Inferior parietal cortex (tissue), 1 donor: ENCODE measurements around the gene CLDN3.
"Not testable (repeated sequence)": the region's sequence is repeated elsewhere in the genome, so short reads cannot be mapped to it uniquely, and the experiment has no call there.

Source experiments
- DNase-seq: peaks from one replicate; pipeline ENCODE4 v3.0.0-alpha.2; 2016; ENCODE audit errors: extremely low spot score

Gene CLDN3, protein sequence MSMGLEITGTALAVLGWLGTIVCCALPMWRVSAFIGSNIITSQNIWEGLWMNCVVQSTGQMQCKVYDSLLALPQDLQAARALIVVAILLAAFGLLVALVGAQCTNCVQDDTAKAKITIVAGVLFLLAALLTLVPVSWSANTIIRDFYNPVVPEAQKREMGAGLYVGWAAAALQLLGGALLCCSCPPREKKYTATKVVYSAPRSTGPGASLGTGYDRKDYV

DNA sequence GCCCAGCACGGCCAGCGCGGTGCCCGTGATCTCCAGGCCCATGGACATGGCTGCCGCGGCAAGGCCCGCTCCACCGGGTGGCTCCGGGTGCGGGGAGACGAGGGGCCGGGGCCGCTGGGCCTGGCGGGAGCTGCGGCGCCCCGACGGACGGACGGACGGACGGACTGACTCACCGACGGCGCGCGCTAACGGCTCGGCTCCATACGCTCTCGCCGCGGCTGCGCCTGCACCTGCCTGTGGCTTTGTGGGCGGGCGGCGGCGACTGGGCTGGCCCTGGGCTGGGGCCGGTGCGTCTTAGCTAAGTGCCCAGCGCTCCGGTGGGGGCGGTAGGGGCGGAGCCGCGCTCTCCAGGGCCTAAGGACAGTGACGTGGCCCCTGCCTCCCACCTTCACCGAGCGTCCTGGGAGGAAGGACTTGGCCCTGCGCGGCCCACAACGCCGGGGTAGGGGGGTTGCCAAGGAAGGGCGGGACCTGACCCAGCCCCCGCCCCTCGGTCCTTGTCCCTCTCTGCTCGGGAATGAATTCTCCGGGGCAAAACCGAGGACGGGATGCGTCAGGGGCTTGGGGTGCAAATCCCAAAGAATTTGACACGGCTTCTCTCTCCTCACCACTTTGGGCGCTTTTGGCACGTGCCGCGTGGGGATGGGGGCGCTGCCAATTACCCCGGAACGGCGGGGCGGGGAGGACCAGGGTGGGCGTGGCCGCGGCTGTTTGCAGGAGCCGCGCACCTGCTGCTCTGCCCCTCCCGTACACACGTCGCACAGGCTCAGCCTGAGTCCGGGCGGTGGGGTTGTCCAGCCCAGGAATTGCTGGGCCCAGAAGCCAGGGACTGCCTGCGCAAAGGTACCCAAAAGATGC lies at the start of gene CLDN3:
TSS of gene CLDN3 (minus strand) at position 269 of the 858 bp plus-strand sequence. CDS start at position 48, 221 bp downstream.
- DNase-seq = no peak

DNA sequence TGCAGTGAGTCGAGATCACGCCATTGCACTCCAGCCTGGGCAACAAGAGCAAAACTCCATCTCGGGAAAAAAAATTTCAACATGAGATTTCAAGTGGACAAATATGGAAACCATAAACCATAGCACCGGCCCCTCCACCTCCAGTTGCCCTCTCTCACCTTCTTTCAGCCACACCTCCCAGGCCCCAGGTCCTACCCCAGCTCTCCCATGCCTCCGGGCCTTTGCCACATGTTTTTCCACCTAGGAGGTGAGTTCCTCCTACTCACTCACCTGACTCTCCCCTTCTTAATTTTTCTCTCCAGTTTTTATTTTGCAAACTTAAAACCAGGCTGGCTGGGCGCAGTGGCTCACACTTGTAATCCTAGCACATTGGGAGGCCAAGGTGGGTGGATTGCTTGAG lies 47.1 kb upstream of the CLDN3 start:
- no peak for DNase-seq

DNA sequence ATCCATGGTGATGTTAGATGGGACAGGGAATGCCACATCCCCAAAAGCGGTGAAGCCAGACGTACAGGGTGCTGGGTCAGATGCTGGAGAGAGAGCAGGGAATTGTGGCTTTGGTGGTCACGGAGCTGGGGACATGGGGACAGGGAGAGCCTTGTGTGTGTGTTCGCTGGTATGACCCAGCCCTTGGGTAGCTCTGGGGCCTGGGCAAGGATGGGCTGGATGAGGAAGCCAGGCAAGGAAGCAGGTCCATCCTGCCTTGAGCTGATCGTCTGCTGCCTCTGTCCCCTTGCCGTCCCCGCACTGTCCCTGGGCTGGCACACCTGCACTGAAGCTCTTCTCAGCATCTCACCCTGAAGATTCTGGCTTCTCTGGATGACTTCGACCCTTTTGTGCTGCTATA lies 45.4 kb upstream of the CLDN3 start:
- no peak for DNase-seq

DNA sequence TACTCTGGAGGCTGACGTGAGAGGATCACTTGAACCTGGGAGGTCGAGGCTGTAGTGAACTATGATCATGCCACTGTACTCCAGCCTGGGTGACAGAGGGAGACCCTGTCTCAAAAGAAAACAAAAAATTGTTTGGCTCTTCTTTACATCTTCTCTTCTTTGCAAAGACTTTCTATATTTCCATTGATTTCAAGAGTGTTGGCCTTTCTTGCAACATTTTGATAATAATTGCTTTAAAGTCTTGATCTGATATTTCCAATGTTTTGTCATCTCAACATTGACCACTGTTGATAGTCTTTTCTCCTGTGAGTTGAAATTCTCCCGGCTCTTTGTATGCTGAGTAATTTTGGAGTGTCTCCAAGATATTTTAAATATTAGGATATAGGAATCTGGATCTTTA lies 42.9 kb upstream of the CLDN3 start:
- DNase-seq = no peak

DNA sequence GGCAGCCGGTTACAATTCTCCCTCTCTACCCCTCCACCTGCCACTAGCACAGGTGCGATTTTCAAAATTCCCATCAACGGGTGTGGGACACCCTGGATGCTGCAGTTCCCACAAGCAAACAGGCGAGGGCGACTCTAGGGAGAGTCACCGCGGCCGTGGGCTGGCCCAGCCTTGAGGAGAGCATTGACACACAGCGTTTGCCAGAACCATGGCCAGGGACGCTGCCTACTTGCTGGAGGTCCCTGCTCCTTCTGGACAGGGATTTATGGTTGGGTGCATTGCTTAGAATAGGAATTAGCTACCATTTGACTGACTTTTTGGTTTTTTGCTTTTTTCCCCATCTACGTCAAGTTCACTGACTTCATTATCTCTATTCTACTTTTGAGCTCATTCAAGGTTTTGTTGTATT lies 41.7 kb upstream of the CLDN3 start:
- no peak for DNase-seq

DNA sequence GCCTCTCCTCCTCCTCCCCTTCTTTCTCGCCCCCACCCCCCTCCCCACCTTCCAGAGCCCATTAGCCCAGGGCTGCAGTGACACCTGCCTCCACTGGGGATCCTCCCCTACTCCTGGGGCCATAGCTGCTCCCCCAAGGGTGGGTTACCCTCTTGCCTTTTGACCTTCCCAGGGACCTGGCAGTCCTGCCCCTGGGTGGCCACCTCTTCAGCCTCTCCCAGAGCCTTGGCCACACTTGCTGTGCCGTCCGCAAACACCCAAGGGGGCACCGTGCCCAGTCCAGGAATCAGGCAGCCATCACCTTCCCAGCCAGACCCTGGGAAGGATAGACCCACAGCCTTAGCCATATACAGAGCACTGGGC lies 40.9 kb upstream of the CLDN3 start:
- no peak for DNase-seq

DNA sequence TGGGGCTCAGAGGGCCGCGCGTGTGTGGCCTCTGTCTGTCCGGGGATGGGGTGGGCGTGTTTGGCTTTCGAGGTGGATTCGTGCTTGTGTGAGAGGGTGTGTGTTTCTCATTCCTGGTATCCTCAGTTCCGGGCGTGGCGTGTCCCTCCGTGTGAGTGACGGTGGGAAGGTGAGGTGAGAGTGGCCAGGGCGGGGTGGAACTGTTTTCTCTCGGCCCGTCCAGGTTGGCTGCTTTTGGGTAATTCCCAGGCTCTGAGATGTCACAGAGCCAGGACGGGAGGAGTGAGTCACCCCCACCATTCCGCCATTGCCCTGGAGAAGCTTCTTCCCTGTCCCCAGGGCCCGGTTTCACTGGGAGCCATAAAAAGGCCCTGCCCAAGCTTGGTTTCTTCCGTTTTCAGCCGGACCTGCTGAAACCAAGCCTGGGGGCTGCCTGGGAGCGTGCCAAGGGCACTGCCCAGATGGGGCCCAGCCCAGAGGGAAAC lies 39.4 kb upstream of the CLDN3 start:
- no peak for DNase-seq

DNA sequence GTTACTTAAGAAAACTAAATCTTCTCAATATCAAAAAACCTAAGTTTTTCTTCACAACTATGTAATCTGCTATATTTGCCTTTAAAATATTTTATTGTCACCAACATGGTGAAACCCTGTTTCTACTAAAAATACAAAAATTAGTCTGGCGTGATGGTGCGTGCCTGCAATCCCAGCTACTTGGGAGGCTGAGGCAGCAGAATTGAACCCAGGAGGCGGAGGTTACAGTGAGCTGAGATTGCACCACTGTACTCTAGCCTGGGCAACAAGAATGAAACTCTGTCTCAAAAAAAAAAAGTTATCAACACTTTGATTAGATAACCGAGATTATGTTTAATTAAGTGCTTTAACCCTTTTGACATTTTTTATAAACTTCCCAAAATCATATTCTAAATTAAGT lies 32.4 kb upstream of the CLDN3 start:
- no peak for DNase-seq

DNA sequence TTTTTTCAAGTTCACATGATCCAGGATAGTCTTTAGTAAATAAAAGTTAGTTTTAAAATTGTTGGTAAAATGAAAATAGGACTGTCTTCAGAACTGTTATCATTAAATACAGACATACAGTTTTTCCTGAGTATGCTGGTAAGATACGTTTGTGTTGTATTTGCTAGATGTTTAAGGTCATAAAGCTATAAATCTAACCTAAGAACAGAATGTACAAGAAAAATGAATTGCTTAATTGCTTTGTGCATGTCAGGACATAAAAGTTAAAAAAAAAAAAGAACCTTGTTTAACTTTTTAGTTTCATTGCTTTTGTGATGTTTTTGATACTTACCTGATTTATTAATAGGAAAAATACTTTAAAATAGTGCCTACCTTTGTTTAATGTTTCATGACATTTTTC lies 31.5 kb upstream of the CLDN3 start:
- DNase-seq = no peak

DNA sequence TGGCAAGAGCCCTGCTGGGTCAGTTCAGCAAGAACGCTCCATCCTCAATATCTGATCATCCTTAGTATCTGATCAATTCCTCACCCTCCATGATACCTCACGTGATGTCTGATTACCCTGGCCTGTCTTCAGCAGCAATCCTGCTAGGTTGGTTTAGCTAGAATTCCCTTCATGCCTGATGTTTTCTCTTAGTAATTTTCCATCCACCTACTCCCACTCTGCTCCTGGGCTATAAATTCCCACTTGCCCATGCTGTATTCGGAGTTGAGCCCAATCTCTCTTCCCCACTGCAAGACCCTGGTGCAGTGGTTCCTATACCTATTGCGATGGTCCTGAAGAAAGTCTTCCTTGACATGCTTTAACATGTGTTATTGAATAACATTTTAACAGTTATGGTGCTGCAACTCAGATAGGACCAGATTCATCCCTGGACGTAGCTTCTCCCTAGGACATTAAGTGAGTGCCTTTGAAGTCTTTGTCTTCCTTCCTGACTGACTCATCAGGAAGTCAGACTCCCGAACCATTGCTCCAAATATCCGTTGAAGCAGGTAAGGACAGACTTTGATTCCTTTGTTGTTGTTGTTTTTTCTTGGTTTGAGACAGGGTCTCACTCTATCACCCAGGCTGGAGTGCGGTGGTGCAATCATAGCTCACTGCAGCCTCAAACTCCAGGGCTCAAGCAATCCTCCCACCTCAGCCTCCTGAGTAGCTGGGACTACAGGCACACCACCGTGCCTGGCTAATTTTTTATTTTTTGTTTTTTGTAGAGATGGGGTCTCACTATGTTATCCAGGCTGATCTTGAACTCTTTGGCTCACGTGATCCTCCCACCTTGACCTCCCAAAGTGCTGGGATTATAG lies 29.4 kb upstream of the CLDN3 start:
- no peak for DNase-seq

DNA sequence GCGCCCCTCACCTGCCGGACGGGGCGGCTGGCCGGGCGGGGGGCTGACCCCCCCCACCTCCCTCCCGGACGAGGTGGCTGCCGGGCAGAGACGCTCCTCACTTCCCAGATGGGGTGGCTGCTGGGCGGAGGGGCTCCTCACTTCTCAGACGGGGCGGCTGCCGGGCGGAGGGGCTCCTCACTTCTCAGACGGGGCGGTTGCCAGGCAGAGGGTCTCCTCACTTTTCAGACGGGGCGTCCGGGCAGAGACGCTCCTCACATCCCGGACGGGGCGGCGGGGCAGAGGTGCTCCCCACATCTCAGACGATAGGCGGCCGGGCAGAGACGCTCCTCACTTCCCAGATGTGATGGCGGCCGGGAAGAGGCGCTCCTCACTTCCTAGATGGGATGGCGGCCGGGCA lies 27.1 kb upstream of the CLDN3 start:
- DNase-seq = not testable (repeated sequence)

DNA sequence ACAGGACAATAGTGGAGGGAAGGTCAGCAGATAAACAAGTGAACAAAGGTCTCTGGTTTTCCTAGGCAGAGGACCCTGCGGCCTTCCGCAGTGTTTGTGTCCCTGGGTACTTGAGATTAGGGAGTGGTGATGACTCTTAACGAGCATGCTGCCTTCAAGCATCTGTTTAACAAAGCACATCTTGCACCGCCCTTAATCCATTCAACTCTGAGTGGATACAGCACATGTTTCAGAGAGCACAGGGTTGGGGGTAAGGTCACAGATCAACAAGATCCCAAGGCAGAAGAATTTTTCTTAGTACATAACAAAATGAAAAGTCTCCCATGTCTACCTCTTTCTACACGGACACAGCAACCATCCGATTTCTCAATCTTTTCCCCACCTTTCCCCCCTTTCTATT lies 26.6 kb upstream of the CLDN3 start:
- not testable (repeated sequence) for DNase-seq

DNA sequence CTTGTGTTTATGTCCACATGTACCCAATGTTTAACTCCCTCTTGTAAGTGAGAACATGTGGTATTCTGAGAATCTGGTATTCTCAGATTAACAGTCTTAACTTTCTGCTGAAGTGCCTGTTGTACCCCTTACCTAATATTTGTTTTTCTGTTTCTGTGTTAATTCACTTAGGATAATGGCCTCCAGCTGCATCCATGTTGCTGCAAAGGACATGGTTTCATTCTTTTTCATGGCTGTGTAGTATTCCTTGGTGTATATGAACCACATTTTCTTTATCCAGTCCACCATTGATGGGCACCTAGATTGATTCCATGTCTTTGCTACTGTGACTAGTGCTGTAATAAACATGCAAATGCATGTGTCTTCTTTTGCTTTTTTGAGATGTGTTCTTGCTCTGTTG lies 25.1 kb upstream of the CLDN3 start:
- not testable (repeated sequence) for DNase-seq

DNA sequence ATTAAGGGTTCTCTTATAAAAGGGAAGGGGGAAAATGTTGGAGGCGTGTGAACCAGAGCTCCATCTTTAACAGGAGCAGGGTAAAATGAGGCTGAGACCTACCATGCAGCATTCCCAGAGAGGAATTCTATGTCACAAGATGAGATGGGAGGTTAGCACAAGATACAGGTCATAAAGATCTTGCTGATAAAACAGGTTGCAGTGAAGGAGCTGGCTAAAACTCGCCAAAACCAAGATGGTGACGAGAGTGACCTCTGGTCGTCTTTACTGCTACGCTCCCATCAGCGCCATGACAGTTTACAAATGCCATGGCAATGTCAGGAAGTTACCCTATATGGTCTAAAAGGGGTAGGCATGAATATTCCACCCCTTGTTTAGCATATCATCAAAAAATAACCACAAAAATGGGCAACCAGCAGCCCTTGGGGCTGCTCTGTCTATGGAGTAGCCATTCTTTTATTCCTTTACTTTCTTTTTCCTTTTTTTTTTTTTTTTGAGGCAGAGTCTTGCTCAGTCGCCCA lies 21.2 kb upstream of the CLDN3 start:
- not testable (repeated sequence) for DNase-seq

DNA sequence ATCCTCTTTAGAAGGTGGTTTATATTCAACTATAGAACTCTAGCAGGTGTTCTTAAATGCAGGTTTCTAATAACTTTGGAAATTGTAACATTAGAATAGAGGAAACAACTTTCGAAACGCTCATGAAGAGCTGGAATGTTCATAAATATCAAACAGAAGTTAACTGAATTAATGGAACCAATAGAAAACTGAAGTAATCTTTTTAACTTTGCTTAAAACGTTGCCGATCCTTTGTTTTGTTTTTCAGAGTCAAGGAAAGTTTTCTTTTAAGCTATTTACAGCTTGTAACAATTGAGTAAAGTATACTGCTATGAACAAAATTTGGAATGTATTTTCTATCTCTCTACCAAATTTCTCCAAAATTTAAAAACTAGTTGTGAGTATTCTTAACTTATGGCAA lies 19.0 kb upstream of the CLDN3 start:
- DNase-seq = no peak

DNA sequence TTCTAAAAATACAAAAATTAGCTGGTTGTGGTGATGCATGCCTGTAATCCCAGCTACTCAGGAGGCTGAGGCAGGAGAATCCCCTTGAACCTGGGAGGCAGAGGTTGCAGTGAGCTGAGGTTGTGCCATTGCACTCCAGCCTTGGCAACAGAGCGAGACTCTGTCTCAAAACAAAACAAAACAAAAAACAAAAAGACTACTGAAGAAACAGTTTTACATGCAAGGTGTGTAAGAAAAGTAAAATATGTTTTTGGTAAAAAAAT lies 17.6 kb upstream of the CLDN3 start:
- DNase-seq = not testable (repeated sequence)

DNA sequence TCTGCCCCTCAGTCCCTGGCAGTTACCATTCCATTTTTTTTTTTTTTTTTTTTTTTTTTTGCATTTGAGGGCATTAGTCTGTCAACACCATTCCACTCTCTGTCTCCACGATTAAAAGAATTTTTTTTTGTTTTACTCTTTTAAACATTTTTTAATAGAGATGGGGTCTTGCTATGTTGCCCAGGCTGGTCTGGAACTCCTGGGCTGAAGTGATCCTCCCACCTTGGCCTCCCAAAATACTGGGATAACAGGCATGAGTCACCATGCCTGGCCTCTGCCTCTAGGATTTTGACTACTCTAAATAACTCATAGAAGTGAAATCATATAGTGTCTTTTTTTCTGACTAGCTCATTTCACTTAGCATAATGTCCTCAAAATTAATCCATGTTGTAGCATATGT lies 16.5 kb upstream of the CLDN3 start:
- DNase-seq = no peak

DNA sequence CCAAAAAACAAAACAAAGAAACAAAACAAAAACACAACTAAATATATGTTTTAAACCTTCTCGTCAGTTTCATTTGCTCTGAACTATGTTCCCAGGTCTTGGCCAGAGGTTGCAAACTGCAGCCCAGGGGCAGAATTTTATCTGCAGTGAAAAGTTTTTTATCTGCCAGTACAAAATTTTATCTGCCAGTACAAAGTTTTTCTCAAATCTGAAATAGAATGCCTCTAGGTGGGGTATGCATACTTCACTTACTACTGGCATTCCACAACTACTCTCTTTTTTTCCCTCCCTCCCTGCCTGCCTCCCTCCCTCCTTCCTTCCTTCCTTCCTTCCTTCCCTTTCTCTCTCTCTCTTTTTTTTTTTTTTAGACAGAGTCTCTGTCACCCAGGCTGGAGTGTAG lies 9.4 kb upstream of the CLDN3 start:
- no peak for DNase-seq

DNA sequence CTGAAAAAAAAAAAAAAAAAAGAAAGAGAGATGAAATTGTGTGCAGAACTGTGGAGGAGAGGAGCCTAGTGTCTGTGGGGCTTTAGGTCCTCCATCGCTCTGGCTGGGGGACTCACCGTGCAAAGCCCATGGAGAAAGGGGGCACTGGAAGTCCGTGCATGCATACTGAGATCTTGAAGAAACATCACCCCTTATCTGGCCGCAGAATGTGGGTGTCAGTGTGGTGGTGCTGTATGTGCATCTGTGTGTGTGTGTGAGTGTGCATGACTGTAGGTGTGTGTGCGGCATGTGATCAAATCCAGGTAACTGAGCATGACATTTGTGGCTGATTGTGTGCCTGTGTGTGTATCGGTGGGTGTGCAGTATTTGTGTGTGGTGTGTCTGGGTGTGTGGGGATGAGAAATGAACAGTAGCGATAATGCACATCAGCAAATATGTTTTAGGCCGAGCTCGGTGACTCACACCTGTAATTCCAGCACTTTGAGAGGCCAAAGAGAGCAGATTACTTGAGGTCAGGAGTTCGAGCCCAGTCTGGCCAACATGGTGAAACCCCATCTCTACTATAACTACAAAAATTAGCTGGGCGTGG lies 8.8 kb upstream of the CLDN3 start:
- DNase-seq = no peak

DNA sequence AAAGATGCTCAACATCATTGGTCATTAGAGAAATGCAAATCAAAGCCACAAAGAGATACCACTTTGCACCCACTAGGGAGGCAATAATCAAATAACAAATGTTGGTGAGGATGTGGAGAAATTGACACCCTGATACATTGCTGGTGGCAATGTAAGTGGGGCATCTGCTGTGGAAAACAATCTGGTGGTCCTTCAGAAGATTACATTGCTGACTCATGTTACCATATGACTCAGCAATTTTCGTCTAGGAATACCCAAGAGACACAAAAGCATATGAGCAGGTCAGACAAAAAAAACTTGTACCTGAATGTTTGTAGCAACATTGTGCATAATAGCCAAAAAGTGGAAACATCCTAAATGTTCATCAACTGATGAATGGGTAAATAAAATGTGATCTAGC lies 4.9 kb upstream of the CLDN3 start:
- no peak for DNase-seq

DNA sequence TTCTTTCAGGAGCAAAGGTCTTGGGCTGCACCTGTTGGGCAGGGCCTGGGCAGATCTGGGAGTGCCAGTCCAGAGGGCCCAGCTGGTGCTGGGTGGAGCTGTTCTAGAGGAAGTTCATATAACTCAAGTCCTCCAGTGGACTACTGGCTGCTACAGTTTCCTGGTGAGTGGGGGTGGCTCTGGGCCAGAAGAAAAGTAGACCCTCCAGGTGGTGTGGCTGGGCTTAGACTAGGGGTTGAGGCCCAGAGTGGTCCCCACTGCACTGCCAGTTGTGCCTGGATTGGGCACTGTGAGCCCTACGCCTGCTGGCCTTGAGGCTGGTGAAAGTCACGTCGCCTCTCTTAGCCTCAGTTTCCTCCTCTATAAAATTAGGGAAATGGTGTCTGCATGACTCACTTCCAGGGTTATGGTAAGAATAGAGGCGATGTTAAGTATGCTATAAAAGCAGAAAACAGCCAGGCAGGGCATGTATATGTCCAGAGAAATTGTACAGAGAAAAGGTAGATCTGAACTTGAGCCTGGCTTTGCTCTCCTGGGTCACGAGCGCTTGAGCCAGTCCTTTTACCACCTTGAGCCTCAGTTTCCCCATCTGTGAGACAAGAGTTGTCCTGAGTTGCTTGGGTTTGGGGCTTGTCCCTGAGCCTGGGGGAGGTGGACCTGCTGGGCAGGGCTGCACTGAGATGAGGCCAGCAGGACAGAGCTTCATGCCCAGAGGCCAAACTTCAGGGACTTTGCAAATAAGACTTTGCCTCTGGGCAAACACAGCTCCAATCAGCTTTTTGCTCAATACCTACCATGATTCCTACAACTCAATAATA lies 3.8 kb upstream of the CLDN3 start:
- no peak for DNase-seq
